ENCODE results near the gene MAML3.

MAML3 gene

DNA sequence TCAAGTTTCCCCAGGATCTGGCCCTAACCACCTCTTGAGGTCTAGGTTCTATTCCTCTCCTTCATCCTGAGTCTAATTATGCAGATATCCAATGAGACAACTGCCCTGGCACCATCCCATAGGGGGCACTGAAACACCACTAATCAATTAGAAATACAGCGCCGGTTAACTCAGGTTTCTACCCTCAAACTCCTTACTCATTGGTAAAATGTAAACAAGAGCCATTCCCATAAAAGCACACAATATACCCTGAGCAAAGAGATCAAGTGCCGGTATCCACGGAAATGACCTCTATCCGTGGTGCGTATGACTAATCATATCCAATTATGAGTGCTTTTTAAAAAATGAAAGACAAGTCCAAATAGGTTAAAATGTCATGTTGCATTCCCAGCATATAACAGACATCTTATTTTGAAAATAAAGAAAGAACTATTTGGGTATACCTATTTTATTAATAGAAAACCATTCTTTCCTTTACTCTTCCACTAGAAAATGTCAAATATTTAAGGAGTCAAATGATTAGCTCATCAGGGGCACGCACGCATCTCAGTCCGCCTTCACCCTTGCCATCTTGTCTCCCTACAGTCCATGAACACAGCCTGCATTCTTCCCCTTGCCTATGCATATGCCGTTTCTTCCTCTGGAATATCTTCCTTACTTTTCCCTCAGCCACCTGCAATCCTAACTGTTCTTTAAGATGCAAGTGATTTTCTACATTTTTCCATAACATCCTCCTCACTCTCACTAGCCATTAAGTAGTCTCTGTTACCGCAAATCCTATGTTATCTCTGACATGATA is 141.1 kb downstream of the MAML3 start:
- H4K20me1 ChIP-seq (ENCODE audit: control insufficient read depth, insufficient read depth, low read depth, low read length): no peaks in the 10 kb centered on the region
- H3K27ac ChIP-seq (ENCODE audit: low read depth, low read length): no peak overlapping the region
- 0 out of 2 replicates have a peak, but pooled peaks cover 3% of the 10 kb centered on the region for H3K9me3 ChIP-seq (ENCODE audit: control insufficient read depth, insufficient read depth, low read length)
- no peaks in the 10 kb centered on the region for H3K36me3 ChIP-seq (ENCODE audit: control insufficient read depth, low read length)
- TF ChIP-seq, protein P1, sequence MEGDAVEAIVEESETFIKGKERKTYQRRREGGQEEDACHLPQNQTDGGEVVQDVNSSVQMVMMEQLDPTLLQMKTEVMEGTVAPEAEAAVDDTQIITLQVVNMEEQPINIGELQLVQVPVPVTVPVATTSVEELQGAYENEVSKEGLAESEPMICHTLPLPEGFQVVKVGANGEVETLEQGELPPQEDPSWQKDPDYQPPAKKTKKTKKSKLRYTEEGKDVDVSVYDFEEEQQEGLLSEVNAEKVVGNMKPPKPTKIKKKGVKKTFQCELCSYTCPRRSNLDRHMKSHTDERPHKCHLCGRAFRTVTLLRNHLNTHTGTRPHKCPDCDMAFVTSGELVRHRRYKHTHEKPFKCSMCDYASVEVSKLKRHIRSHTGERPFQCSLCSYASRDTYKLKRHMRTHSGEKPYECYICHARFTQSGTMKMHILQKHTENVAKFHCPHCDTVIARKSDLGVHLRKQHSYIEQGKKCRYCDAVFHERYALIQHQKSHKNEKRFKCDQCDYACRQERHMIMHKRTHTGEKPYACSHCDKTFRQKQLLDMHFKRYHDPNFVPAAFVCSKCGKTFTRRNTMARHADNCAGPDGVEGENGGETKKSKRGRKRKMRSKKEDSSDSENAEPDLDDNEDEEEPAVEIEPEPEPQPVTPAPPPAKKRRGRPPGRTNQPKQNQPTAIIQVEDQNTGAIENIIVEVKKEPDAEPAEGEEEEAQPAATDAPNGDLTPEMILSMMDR (IDR thresholded peaks at IDR 0.05; ENCODE audit: low read depth, low read length, poor library complexity, severe bottlenecking): peak; percentile 62
- no peak for TF ChIP-seq EZH2phosphoT487 (IDR thresholded peaks at IDR 0.05; ENCODE audit: borderline replicate concordance, low read length)
- H3F3A ChIP-seq (ENCODE audit: control insufficient read depth, insufficient read depth): no peaks in the 10 kb centered on the region
- H3K4me1 ChIP-seq (ENCODE audit: control insufficient read depth, low read length): peaks cover 22% of the 10 kb centered on the region
- no peaks in the 10 kb centered on the region; the same call in 1 of the 2 replicates for H3K79me2 ChIP-seq (ENCODE audit: control insufficient read depth, low read length)
- no peaks in the 10 kb centered on the region for H3K27me3 ChIP-seq (ENCODE audit: control insufficient read depth, low read length)
- no peak overlapping the region for H3K4me3 ChIP-seq (ENCODE audit: low read length)
- H3K9me2 ChIP-seq (replicated peaks; ENCODE audit: control insufficient read depth, low read length): no peaks in the 10 kb centered on the region
- H3K4me2 ChIP-seq (ENCODE audit: low read length): no peak overlapping the region

DNA sequence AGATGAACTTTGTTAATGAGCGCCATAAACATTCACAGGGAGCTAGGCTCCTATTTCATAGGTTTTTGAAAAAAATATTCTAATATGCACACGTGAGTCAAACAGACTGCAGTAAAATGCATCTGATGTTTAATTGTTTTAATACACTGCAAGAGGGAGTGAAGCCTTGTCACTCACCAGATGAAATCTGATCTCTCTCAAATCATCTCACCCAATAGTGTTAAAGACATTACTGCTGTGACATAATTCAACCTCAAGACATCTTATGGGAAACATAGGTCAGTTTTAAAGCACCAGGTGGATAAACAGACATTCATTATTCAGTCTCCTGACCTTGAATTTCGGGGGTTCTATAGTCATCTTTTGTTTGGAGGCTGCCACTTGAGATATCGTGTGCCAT is 148.3 kb downstream of the MAML3 start:
- Histone ChIP-seq H3K9me2 (replicated peaks; ENCODE audit: control insufficient read depth, low read length) (no peaks in the 10 kb centered on the region), H3K36me3 (ENCODE audit: control insufficient read depth, low read length) (no peaks in the 10 kb centered on the region), H3F3A (ENCODE audit: control insufficient read depth, insufficient read depth) (no peaks in the 10 kb centered on the region), H3K4me3 (ENCODE audit: low read length) (no peak overlapping the region), H3K79me2 (ENCODE audit: control insufficient read depth, low read length) (no peaks in the 10 kb centered on the region), H3K27ac (ENCODE audit: low read depth, low read length) (no peak overlapping the region), H3K27me3 (ENCODE audit: control insufficient read depth, low read length) (no peaks in the 10 kb centered on the region), H3K4me2 (ENCODE audit: low read length) (no peak overlapping the region), H3K9me3 (ENCODE audit: control insufficient read depth, insufficient read depth, low read length) (no peaks in the 10 kb centered on the region), H3K4me1 (ENCODE audit: control insufficient read depth, low read length) (no peaks in the 10 kb centered on the region), H4K20me1 (ENCODE audit: control insufficient read depth, insufficient read depth, low read depth, low read length) (no peaks in the 10 kb centered on the region)
- TF ChIP-seq, protein P1 (IDR thresholded peaks at IDR 0.05; ENCODE audit: low read depth, low read length, poor library complexity, severe bottlenecking): no peak
- TF ChIP-seq EZH2phosphoT487 (IDR thresholded peaks at IDR 0.05; ENCODE audit: borderline replicate concordance, low read length): no peak

DNA sequence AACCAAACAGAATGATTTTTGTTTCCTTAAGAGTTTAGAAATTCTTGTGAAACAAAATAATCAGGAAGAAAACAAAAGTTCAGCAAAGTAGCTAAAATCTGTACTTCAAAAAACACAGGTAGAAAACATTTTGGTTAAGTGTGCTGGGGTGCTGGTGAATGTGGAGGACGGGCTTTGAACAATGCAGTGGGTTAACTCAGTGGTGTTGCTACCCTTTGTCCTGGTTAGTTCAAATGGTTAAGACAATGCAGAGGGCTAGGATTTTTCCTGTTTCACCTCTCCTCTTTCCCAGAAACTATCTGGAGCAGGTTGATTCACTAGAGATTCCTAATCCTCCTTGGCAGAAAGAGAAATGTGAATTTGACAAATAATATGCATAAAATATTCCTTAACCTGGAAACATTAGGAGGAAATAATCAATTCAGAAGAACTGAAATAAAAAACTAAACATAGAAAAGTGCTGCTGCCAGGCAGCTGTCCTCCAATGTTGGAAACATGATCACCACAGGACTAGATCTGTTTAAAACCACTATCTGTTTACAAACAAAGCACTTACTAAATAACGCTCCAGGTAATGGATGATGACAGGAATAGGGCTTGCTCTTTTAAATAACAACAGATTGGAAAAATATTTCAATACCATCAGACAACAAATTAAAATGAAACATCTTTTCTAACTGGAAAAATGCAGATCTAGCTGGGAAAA is 148.9 kb downstream of the MAML3 start:
- no peak for TF ChIP-seq EZH2phosphoT487 (IDR thresholded peaks at IDR 0.05; ENCODE audit: borderline replicate concordance, low read length)
- TF ChIP-seq, protein P1 (IDR thresholded peaks at IDR 0.05; ENCODE audit: low read depth, low read length, poor library complexity, severe bottlenecking): no peak
- H3K4me3 ChIP-seq (ENCODE audit: low read length): no peak overlapping the region
- no peaks in the 10 kb centered on the region for H3K9me2 ChIP-seq (replicated peaks; ENCODE audit: control insufficient read depth, low read length)
- no peaks in the 10 kb centered on the region for H4K20me1 ChIP-seq (ENCODE audit: control insufficient read depth, insufficient read depth, low read depth, low read length)
- no peaks in the 10 kb centered on the region for H3F3A ChIP-seq (ENCODE audit: control insufficient read depth, insufficient read depth)
- H3K79me2 ChIP-seq (ENCODE audit: control insufficient read depth, low read length): no peaks in the 10 kb centered on the region
- no peaks in the 10 kb centered on the region for H3K4me1 ChIP-seq (ENCODE audit: control insufficient read depth, low read length)
- no peak overlapping the region for H3K27ac ChIP-seq (ENCODE audit: low read depth, low read length)
- H3K36me3 ChIP-seq (ENCODE audit: control insufficient read depth, low read length): no peaks in the 10 kb centered on the region
- H3K4me2 ChIP-seq (ENCODE audit: low read length): no peak overlapping the region
- no peaks in the 10 kb centered on the region for H3K27me3 ChIP-seq (ENCODE audit: control insufficient read depth, low read length)
- no peaks in the 10 kb centered on the region for H3K9me3 ChIP-seq (ENCODE audit: control insufficient read depth, insufficient read depth, low read length)

Data from DOHH2 (cell line).